ENCODE measurements around the gene IFI27L2. TPM values are rescaled to one million over a fixed set of nuclear protein-coding genes. Genes with fewer than 3 reads are reported as not detected.

Gene IFI27L2
- total and polyA plus RNA-seq, 2 experiments from 2014 or later, result 23.4 to 38.5 TPM

DNA sequence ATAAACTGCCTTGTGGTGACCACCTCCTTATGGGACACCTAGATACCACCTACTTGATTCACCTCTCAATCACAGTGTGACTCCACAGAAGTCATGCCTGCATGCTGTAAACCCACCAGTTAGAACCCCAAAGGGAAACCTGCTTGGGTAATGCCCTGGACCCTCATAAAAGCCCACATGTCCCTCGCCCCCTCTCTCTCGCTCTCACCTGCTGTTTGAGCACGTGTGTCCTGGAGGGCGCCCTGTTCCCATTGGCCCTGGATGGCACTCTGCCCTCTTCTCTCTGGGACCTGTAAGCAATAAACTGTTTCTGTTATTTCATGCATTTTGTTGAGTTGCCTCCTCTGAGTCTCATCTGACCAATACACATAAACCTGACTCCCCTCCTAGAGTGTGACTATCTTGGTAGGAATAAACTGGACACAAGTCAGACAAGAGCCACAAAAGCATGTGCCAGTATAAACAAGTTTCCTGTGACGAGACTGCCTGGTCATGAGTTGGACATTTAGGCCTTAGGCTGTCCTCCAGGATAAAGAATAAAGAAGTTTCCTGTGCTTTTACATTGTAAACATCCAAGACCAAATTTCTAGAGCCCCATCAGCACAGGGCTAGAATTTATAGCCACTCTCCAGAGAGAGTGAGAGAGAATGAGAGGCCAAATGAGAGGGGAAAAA lies 8.6 kb downstream of the IFI27L2 start:
- ATAC-seq, result no peak

GRCh38 chr14:94119071-94119470 lies 10.3 kb downstream of the IFI27L2 start:
- Mint-ChIP-seq H3K4me3 (no peak overlapping the region), H3K4me1 (no peaks in the 10 kb centered on the region), H3K9me3 (peaks cover 17% of the 10 kb centered on the region; the same call in 2 of the 3 replicates), H3K36me3 (ENCODE audit: low read depth) (no peaks in the 10 kb centered on the region; the same call in 2 of the 3 replicates), H3K27me3 (ENCODE audit: insufficient read depth, low read depth, poor library complexity) (peaks cover 3% of the 10 kb centered on the region), H3K27ac (no peak overlapping the region)
- no peak overlapping the region for H3K4me3 ChIP-seq
- no peak for DNase-seq (ENCODE audit: low spot score)
- H3K36me3 ChIP-seq (ENCODE audit: insufficient read depth), result no peaks in the 10 kb centered on the region
- no peaks in the 10 kb centered on the region for H3K27me3 ChIP-seq (ENCODE audit: insufficient read depth)
- H3K4me1 ChIP-seq (ENCODE audit: insufficient read depth), result no peaks in the 10 kb centered on the region
- no peaks in the 10 kb centered on the region for H3F3A ChIP-seq (replicated peaks; ENCODE audit: low read depth)
- peaks cover 4% of the 10 kb centered on the region; the same call in 1 of the 2 replicates for H3K9me2 ChIP-seq (ENCODE audit: insufficient read depth)
- H2AFZ ChIP-seq, result no peak overlapping the region
- H4K20me1 ChIP-seq (replicated peaks; ENCODE audit: insufficient read depth), result no peaks in the 10 kb centered on the region
- H3K27ac ChIP-seq (ENCODE audit: low read depth), result no peak overlapping the region
- H3K4me2 ChIP-seq, result no peak overlapping the region
- no peaks in the 10 kb centered on the region for H3K79me2 ChIP-seq (replicated peaks; ENCODE audit: insufficient read depth)
- no peak for ATAC-seq
- TF ChIP-seq CTCF (conservative IDR thresholded peaks at IDR 0.05; ENCODE audit: low read depth in 2 of 2) (no peak), CREB1 (CRISPR knock-in tag; IDR thresholded peaks at IDR 0.05; ENCODE audit: low read depth) (no peak)
- TF ChIP-seq, protein P1, sequence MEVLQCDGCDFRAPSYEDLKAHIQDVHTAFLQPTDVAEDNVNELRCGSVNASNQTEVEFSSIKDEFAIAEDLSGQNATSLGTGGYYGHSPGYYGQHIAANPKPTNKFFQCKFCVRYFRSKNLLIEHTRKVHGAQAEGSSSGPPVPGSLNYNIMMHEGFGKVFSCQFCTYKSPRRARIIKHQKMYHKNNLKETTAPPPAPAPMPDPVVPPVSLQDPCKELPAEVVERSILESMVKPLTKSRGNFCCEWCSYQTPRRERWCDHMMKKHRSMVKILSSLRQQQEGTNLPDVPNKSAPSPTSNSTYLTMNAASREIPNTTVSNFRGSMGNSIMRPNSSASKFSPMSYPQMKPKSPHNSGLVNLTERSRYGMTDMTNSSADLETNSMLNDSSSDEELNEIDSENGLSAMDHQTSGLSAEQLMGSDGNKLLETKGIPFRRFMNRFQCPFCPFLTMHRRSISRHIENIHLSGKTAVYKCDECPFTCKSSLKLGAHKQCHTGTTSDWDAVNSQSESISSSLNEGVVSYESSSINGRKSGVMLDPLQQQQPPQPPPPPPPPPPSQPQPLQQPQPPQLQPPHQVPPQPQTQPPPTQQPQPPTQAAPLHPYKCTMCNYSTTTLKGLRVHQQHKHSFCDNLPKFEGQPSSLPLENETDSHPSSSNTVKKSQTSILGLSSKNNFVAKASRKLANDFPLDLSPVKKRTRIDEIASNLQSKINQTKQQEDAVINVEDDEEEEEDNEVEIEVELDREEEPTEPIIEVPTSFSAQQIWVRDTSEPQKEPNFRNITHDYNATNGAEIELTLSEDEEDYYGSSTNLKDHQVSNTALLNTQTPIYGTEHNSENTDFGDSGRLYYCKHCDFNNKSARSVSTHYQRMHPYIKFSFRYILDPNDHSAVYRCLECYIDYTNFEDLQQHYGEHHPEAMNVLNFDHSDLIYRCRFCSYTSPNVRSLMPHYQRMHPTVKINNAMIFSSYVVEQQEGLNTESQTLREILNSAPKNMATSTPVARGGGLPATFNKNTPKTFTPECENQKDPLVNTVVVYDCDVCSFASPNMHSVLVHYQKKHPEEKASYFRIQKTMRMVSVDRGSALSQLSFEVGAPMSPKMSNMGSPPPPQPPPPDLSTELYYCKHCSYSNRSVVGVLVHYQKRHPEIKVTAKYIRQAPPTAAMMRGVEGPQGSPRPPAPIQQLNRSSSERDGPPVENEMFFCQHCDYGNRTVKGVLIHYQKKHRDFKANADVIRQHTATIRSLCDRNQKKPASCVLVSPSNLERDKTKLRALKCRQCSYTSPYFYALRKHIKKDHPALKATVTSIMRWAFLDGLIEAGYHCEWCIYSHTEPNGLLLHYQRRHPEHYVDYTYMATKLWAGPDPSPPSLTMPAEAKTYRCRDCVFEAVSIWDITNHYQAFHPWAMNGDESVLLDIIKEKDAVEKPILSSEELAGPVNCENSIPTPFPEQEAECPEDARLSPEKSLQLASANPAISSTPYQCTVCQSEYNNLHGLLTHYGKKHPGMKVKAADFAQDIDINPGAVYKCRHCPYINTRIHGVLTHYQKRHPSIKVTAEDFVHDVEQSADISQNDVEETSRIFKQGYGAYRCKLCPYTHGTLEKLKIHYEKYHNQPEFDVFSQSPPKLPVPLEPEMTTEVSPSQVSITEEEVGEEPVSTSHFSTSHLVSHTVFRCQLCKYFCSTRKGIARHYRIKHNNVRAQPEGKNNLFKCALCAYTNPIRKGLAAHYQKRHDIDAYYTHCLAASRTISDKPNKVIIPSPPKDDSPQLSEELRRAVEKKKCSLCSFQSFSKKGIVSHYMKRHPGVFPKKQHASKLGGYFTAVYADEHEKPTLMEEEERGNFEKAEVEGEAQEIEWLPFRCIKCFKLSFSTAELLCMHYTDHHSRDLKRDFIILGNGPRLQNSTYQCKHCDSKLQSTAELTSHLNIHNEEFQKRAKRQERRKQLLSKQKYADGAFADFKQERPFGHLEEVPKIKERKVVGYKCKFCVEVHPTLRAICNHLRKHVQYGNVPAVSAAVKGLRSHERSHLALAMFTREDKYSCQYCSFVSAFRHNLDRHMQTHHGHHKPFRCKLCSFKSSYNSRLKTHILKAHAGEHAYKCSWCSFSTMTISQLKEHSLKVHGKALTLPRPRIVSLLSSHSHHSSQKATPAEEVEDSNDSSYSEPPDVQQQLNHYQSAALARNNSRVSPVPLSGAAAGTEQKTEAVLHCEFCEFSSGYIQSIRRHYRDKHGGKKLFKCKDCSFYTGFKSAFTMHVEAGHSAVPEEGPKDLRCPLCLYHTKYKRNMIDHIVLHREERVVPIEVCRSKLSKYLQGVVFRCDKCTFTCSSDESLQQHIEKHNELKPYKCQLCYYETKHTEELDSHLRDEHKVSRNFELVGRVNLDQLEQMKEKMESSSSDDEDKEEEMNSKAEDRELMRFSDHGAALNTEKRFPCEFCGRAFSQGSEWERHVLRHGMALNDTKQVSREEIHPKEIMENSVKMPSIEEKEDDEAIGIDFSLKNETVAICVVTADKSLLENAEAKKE (CRISPR knock-in tag; IDR thresholded peaks at IDR 0.05), result no peak

More for the DNA sequence above, 8.6 kb downstream of the IFI27L2 start:
- no peak for DNase-seq (ENCODE audit: low spot score)
- no peak overlapping the region for H3K4me3 ChIP-seq
- H3K36me3 ChIP-seq (ENCODE audit: insufficient read depth), result no peaks in the 10 kb centered on the region
- no peaks in the 10 kb centered on the region for H3F3A ChIP-seq (replicated peaks; ENCODE audit: low read depth)
- H3K4me1 ChIP-seq (ENCODE audit: insufficient read depth), result no peaks in the 10 kb centered on the region
- H3K4me1 Mint-ChIP-seq, result no peaks in the 10 kb centered on the region
- H3K9me2 ChIP-seq (ENCODE audit: insufficient read depth), result peaks cover 4% of the 10 kb centered on the region; the same call in 1 of the 2 replicates
- no peak overlapping the region for H2AFZ ChIP-seq
- H4K20me1 ChIP-seq (replicated peaks; ENCODE audit: insufficient read depth), result no peaks in the 10 kb centered on the region
- H3K4me2 ChIP-seq, result no peak overlapping the region
- H3K27me3 Mint-ChIP-seq (ENCODE audit: insufficient read depth, low read depth, poor library complexity), result peaks cover 3% of the 10 kb centered on the region
- H3K27ac Mint-ChIP-seq, result no peak overlapping the region
- no peaks in the 10 kb centered on the region; the same call in 2 of the 3 replicates for H3K36me3 Mint-ChIP-seq (ENCODE audit: low read depth)
- TF ChIP-seq REST (IDR thresholded peaks at IDR 0.05; ENCODE audit: unreplicated experiment), result no peak
- TF ChIP-seq STAT1 (IDR thresholded peaks at IDR 0.05; ENCODE audit: unreplicated experiment), result no peak
- no peaks in the 10 kb centered on the region for H3K79me2 ChIP-seq (replicated peaks; ENCODE audit: insufficient read depth)
- peaks cover 17% of the 10 kb centered on the region; the same call in 2 of the 3 replicates for H3K9me3 Mint-ChIP-seq
- no peaks in the 10 kb centered on the region for H3K27me3 ChIP-seq (ENCODE audit: insufficient read depth)
- H3K4me3 Mint-ChIP-seq, result no peak overlapping the region
- H3K27ac ChIP-seq (ENCODE audit: low read depth), result no peak overlapping the region
